Stimulated activated CD4-positive, alpha-beta T cell treated with anti-CD3 and anti-CD28 coated beads, Interleukin-2, amount 100 ng/mL, for 4 hours (primary cell): ENCODE measurements around the gene SNHG17.

Experiments
- DNase-seq: peaks from one replicate; pipeline ENCODE4 v3.0.0-alpha.2; 2020; ENCODE audit warnings: low read depth

SNHG17 gene

DNA sequence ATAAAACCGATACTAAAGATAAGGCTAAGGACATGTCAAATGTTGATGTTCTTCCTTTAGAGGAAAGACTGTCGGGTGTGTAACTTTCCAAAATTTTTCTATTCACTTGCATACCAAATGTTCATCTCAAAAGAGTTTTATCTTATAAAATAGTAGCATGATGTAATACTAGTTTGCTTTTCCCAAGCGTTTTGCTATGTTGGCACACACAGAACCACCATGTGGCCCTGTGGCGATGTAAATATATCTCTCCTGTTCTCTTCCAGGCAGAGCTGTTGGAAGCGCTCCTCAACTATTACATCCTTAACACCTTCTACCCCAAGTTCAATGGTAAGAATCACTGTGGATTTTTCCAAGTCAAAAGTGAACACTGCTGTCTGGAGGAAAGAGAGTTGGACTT lies 62.3 kb downstream of the SNHG17 start:
- DNase-seq, result no peak
